Upper lobe of right lung (tissue), 1 donor: ENCODE measurements around the gene PDE3A. TPM values are rescaled to one million over a fixed set of nuclear protein-coding genes. Genes with fewer than 3 reads are reported as not detected.

Experiments used
- ATAC-seq: fragments of 200-7000 bp; cut with Tn5 transposase; one replicate; pipeline ENCODE4 v1.9.1; 2020; ENCODE audit warnings: mild to moderate bottlenecking, moderate library complexity
- DNase-seq: peaks from one replicate; pipeline ENCODE4 v3.0.0-alpha.2; 2020
- H3K27ac ChIP-seq: fragments of 200-600 bp; one replicate; pipeline ENCODE4 v1.8.0; 2022
- H3K27me3 ChIP-seq: fragments of 200-600 bp; one replicate; pipeline ENCODE4 v1.8.0; 2022; ENCODE audit warnings: mild to moderate bottlenecking
- H3K36me3 ChIP-seq: fragments of 200-600 bp; one replicate; pipeline ENCODE4 v1.8.0; 2022
- H3K4me1 ChIP-seq: fragments of 200-600 bp; one replicate; pipeline ENCODE4 v1.8.0; 2022
- H3K4me3 ChIP-seq: fragments of 200-600 bp; one replicate; pipeline ENCODE4 v1.8.0; 2022; ENCODE audit warnings: mild to moderate bottlenecking
- H3K9me3 ChIP-seq: fragments of 200-600 bp; one replicate; pipeline ENCODE4 v1.8.0; 2022
- CTCF ChIP-seq: fragments of 200-600 bp; IDR thresholded peaks from one replicate; pipeline ENCODE4 v1.8.0; 2022; ENCODE audit warnings: antibody characterized with exemption
- intact Hi-C: fragments of 100-400 bp; cut with DNase I; formaldehyde crosslinking; loops from one replicate; pipeline ENCODE4 v1.11.0; 2022
- total RNA-seq: library from RNA; stranded (reverse); fragmentation: NEBNext Ultra II Directional; extraction: Animal tissue kit (Norgen Biotek cat#: 25700); gene quantifications from one replicate; pipeline ENCODE4 v1.2.1, GENCODE V29; 2021
- donor health status: DM: no; HTN: yes; CAD: no; lungs with severe emphysema.

Gene PDE3A
- total RNA-seq, 1 donor from 2014 or later, result 8.4 TPM

GRCh38 chr12:20400003-20400402, 31.7 kb downstream of the PDE3A start:
- H3K4me1 ChIP-seq, result no peaks in the 10 kb centered on the region
- intact Hi-C loops, result no loop called here
- DNase-seq (no peak), ATAC-seq (no peak)
- H3K4me3 ChIP-seq, result no peak overlapping the region
- no peak for TF ChIP-seq CTCF
- no peaks in the 10 kb centered on the region for H3K9me3 ChIP-seq
- no peaks in the 10 kb centered on the region for H3K27me3 ChIP-seq
- H3K27ac ChIP-seq, result no peak overlapping the region
- no peaks in the 10 kb centered on the region for H3K36me3 ChIP-seq

- Histone ChIP-seq H3K27me3 (no peaks in the 10 kb centered on the region), H3K36me3 (no peaks in the 10 kb centered on the region), H3K4me3 (no peak overlapping the region), H3K9me3 (no peaks in the 10 kb centered on the region), H3K4me1 (no peaks in the 10 kb centered on the region), H3K27ac (no peak overlapping the region)
- intact Hi-C loops, result no loop called here
- TF ChIP-seq CTCF, result no peak
- DNase-seq (no peak), ATAC-seq (no peak)
These were observed 34.9 kb downstream of the PDE3A start for GRCh38 chr12:20403230-20403629.

GRCh38 chr12:20404576-20405346, 36.4 kb downstream of the PDE3A start:
- no peak for TF ChIP-seq CTCF
- ATAC-seq, result peak; percentile 73
- intact Hi-C loops, result no loop called here

GRCh38 chr12:20409607-20410377, 41.5 kb downstream of the PDE3A start:
- no peaks in the 10 kb centered on the region for H3K4me1 ChIP-seq
- no peak for TF ChIP-seq CTCF
- ATAC-seq, result no peak
- no peak for DNase-seq
- no peaks in the 10 kb centered on the region for H3K9me3 ChIP-seq
- intact Hi-C loops, result no loop called here
- H3K27ac ChIP-seq, result no peak overlapping the region
- H3K4me3 ChIP-seq, result no peak overlapping the region
- H3K36me3 ChIP-seq, result no peaks in the 10 kb centered on the region
- no peaks in the 10 kb centered on the region for H3K27me3 ChIP-seq

More at GRCh38 chr12:20404576-20405346, 36.4 kb downstream of the PDE3A start:
- Histone ChIP-seq H3K4me3 (no peak overlapping the region), H3K27ac (no peak overlapping the region), H3K9me3 (no peaks in the 10 kb centered on the region), H3K27me3 (no peaks in the 10 kb centered on the region), H3K4me1 (no peaks in the 10 kb centered on the region), H3K36me3 (no peaks in the 10 kb centered on the region)
- DNase-seq, result no peak

GRCh38 chr12:20410734-20411133, 42.4 kb downstream of the PDE3A start:
- Histone ChIP-seq H3K27me3 (no peaks in the 10 kb centered on the region), H3K27ac (no peak overlapping the region), H3K4me1 (no peaks in the 10 kb centered on the region), H3K4me3 (no peak overlapping the region), H3K36me3 (no peaks in the 10 kb centered on the region), H3K9me3 (no peaks in the 10 kb centered on the region)
- no peak for ATAC-seq
- DNase-seq, result no peak
- intact Hi-C loops, result no loop called here
- TF ChIP-seq CTCF, result no peak
